GM12865 (cell line): ENCODE data around the gene ARHGAP24.

Experiments
- DNase-seq: peaks from one replicate; pipeline ENCODE4 v3.0.0; 2010; ENCODE audit warnings: low read depth
- H3K4me3 ChIP-seq: 2 replicates; pipeline ENCODE4 v1.5.1; 2011; ENCODE audit warnings: mild to moderate bottlenecking, low read depth, low read length, control low read depth
- TF ChIP-seq, protein P1 (sequence below): IDR thresholded peaks from 2 replicates; pipeline ENCODE4 v1.5.1; 2011; ENCODE audit warnings: low read length, control low read depth, low read depth, inconsistent platforms; ENCODE audit not compliant: insufficient read depth; ENCODE audit errors: missing control alignments

Gene ARHGAP24

GRCh38 chr4:85925071-85925470, 450.1 kb downstream of the ARHGAP24 start:
- TF ChIP-seq, protein P1, sequence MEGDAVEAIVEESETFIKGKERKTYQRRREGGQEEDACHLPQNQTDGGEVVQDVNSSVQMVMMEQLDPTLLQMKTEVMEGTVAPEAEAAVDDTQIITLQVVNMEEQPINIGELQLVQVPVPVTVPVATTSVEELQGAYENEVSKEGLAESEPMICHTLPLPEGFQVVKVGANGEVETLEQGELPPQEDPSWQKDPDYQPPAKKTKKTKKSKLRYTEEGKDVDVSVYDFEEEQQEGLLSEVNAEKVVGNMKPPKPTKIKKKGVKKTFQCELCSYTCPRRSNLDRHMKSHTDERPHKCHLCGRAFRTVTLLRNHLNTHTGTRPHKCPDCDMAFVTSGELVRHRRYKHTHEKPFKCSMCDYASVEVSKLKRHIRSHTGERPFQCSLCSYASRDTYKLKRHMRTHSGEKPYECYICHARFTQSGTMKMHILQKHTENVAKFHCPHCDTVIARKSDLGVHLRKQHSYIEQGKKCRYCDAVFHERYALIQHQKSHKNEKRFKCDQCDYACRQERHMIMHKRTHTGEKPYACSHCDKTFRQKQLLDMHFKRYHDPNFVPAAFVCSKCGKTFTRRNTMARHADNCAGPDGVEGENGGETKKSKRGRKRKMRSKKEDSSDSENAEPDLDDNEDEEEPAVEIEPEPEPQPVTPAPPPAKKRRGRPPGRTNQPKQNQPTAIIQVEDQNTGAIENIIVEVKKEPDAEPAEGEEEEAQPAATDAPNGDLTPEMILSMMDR, result no peak
- no peak overlapping the region for H3K4me3 ChIP-seq
- DNase-seq, result no peak

- TF ChIP-seq, protein P1, result no peak
- peak; percentile 9 for DNase-seq
- H3K4me3 ChIP-seq, result no peak overlapping the region
Measured at GRCh38 chr4:85928775-85929591, 454.0 kb downstream of the ARHGAP24 start.

DNA sequence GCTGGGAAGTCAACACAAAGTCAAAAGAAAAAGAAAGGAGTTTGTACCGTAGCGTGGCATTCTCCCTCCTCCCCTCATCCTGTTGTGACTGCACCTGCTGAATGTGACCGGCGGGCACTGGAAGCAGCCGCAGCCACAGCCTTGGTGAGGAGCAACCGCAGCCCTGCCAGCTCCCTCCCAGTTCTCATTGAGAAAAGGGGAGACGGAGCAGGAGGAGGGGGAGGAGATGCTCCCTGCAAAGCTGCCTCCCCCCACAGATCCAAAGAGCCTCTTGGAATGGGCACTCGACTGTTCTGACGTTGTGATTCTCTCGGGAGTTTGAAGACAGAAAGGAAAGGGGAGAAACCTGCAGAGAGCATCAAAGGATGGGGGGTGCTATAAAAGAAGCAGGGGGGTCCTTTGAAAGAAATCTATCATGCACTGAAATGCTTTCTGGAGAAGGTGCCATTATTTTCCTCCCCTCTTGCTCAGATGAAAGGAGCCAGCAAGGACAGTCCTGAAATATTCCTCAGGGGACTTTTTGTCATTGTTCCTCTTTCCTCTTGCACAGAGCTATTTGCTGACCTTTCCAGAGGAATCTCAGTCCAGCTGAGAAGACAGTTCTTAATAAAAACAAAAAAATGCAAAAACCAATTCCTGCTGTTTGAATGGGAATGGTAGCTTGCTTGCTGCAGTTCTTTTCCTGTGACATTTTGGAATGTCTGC, 455.2 kb downstream of the ARHGAP24 start:
- no peak for DNase-seq
- H3K4me3 ChIP-seq, result no peak overlapping the region
- TF ChIP-seq, protein P1, result no peak

DNA sequence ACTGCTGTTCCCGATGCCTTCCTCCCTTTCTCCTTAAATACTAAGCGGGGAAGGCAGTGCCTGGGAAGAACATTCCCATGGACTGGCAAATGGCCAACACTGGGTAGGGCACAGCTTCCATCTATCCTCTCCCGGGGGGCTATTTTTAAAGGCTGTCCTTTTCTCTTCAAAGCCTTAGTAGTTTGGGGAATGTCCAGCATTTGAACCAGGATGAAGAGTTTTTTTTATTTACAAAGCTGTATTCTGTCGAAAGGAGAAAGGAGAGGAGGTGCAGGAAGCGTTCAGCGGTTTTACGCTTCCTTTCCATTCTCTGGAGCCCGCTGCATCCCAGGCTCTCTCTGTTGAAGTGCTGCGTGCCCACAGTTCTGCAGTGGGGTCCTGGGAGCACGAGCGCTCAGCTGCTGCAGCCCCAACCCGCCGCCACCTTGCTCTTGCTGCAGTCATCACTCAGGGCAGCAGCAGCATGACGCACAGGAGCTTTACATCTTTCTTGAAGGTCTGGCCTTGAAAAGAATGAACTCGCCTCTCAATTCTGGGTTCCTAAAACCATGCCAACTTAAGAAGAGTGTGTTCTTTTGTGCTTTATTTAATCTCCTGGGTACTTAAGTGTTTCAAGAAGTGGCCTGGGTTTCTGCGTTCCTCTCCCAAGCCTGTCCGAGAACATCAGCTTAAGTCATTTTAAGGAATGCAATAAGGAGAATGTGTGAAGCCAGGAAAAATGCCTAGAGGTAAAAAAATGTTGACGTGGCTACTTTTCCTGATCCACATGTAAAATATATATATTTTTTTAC, 457.7 kb downstream of the ARHGAP24 start:
- no peak overlapping the region for H3K4me3 ChIP-seq
- DNase-seq, result no peak
- TF ChIP-seq, protein P1, result no peak

DNA sequence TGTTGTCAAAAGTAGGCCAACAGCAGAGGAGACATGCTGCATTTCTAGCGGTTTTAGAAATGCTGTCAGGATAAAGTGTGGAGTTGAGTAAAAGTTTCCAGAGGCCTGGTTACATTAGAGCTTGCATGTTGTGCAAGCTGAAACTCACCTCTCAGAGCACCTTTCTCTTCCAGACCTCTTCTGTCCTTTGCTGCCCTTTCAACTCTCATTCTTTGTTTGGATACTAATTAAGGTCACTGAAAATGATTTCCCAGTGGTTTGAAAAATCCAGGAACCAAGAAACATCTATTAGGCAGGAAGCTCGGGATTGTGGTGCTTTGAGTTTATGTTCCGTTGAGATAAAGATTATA, 458.3 kb downstream of the ARHGAP24 start:
- no peak for DNase-seq
- H3K4me3 ChIP-seq, result no peak overlapping the region
- TF ChIP-seq, protein P1, result no peak

DNA sequence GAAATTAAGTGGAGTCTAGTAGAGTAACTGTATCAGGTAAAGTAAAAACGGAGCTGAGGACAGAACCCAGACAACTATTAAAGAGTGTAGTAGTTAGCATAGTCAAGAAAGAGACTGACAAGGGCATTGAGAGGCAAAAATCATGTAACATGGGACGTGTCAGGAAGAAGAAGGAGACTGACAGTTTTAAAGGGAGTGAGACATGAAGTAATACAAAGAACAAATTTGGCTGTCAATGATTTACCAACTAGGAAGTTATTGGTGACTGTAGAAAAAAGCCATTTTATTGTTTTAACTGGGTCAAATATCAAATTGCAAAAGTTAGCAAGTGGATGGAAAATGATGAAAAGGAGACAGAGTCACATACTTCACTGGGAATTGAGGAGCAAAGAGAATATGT, 462.6 kb downstream of the ARHGAP24 start:
- no peak for DNase-seq

More for the DNA sequence above, 462.6 kb downstream of the ARHGAP24 start:
- TF ChIP-seq, protein P1, result no peak
- H3K4me3 ChIP-seq, result no peak overlapping the region
